Mesothelial cell of epicardium (in vitro differentiated cells): ENCODE data around the gene BRIP1. TPM values are rescaled to one million over a fixed set of nuclear protein-coding genes. Genes with fewer than 3 reads are reported as not detected.
"Not testable (repeated sequence)": the region's sequence is repeated elsewhere in the genome, so short reads cannot be mapped to it uniquely, and the experiment has no call there.

Experiments used
- DNase-seq, 2 experiments: peaks; one replicate each; pipeline ENCODE4 v3.0.0; 2021; ENCODE audit warnings: low spot score in 2 of 2; ENCODE audit not compliant: unreplicated experiment in 2 of 2
- H3K27ac Mint-ChIP-seq: 2 replicates; pipeline ENCODE4 v1.8.0; 2021; ENCODE audit warnings: mixed read lengths
- H3K27me3 Mint-ChIP-seq: 2 replicates; pipeline ENCODE4 v1.8.0; 2021; ENCODE audit warnings: low read depth, mixed read lengths
- H3K36me3 Mint-ChIP-seq: 2 replicates; pipeline ENCODE4 v1.8.0; 2021; ENCODE audit warnings: mixed read lengths
- H3K4me1 Mint-ChIP-seq: 2 replicates; pipeline ENCODE4 v1.8.0; 2021; ENCODE audit warnings: mixed read lengths
- H3K4me3 Mint-ChIP-seq: 2 replicates; pipeline ENCODE4 v1.8.0; 2021; ENCODE audit warnings: mild to moderate bottlenecking, moderate library complexity, mixed read lengths
- H3K9me3 Mint-ChIP-seq: 2 replicates; pipeline ENCODE4 v1.8.0; 2021; ENCODE audit warnings: mixed read lengths
- CTCF ChIP-seq: fragments of 200-600 bp; sonication (generic); IDR thresholded peaks from one replicate; pipeline ENCODE4 v1.5.0; 2021; ENCODE audit warnings: antibody characterized with exemption; ENCODE audit not compliant: unreplicated experiment
- total RNA-seq: library from RNA; stranded (reverse); gene quantifications from 3 replicates; pipeline ENCODE4 v1.2.1, GENCODE V29; 2021

The BRIP1 gene
- total RNA-seq, 1 donor from 2014 or later: 12.3 TPM

- Mint-ChIP-seq H3K9me3 (no peaks in the 10 kb centered on the region), H3K36me3 (peaks cover 9% of the 10 kb centered on the region), H3K4me1 (no peaks in the 10 kb centered on the region), H3K27ac (no peak overlapping the region), H3K27me3 (no peaks in the 10 kb centered on the region), H3K4me3 (no peak overlapping the region)
- no peak for TF ChIP-seq CTCF
- no peak for DNase-seq
Observed at GRCh38 chr17:61783556-61784304, 79.6 kb downstream of the BRIP1 start.

GRCh38 chr17:61783120-61783519 is 80.2 kb downstream of the BRIP1 start:
- Mint-ChIP-seq H3K27ac (no peak overlapping the region), H3K4me1 (no peaks in the 10 kb centered on the region), H3K36me3 (peaks cover 9% of the 10 kb centered on the region), H3K9me3 (no peaks in the 10 kb centered on the region), H3K27me3 (no peaks in the 10 kb centered on the region), H3K4me3 (no peak overlapping the region)
- no peak for DNase-seq
- TF ChIP-seq CTCF: no peak

GRCh38 chr17:61782683-61783082 is 80.6 kb downstream of the BRIP1 start:
- H3K9me3 Mint-ChIP-seq: no peaks in the 10 kb centered on the region
- no peaks in the 10 kb centered on the region for H3K4me1 Mint-ChIP-seq
- H3K4me3 Mint-ChIP-seq: no peak overlapping the region
- no peak for TF ChIP-seq CTCF
- DNase-seq: no peak
- no peaks in the 10 kb centered on the region for H3K27me3 Mint-ChIP-seq
- H3K27ac Mint-ChIP-seq: no peak overlapping the region
- peaks cover 9% of the 10 kb centered on the region for H3K36me3 Mint-ChIP-seq

- H3K9me3 Mint-ChIP-seq: peaks cover 14% of the 10 kb centered on the region
- H3K4me3 Mint-ChIP-seq: no peak overlapping the region
- no peak for DNase-seq
- no peaks in the 10 kb centered on the region for H3K27me3 Mint-ChIP-seq
- no peak overlapping the region for H3K27ac Mint-ChIP-seq
- TF ChIP-seq CTCF: no peak
- peaks cover 5% of the 10 kb centered on the region for H3K4me1 Mint-ChIP-seq
- H3K36me3 Mint-ChIP-seq: peaks cover 30% of the 10 kb centered on the region
Observed at GRCh38 chr17:61775364-61775763, 88.0 kb downstream of the BRIP1 start.

- H3K36me3 Mint-ChIP-seq: peaks cover 35% of the 10 kb centered on the region
- H3K27me3 Mint-ChIP-seq: no peaks in the 10 kb centered on the region
- TF ChIP-seq CTCF: no peak
- DNase-seq: no peak
- peaks cover 5% of the 10 kb centered on the region for H3K4me1 Mint-ChIP-seq
- H3K9me3 Mint-ChIP-seq: peaks cover 18% of the 10 kb centered on the region
- H3K4me3 Mint-ChIP-seq: no peak overlapping the region
- H3K27ac Mint-ChIP-seq: no peak overlapping the region
Observed at GRCh38 chr17:61774724-61775123, 88.6 kb downstream of the BRIP1 start.

DNA sequence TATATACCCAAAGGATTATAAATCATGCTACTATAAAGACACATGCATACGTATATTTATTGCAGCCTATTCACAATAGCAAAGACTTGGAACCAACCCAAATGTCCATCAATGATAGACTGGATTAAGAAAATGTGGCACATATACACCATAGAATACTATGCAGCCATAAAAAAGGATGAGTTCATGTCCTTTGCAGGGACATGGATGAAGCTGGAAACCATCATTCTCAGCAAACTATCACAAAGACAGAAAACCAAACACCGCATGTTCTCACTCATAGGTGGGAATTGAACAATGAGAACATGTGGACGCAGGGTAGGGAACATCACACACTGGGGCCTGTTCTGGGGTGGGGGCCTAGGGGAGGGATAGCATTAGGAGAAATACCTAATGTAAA is 89.2 kb downstream of the BRIP1 start:
- peaks cover 24% of the 10 kb centered on the region for H3K9me3 Mint-ChIP-seq
- H3K27me3 Mint-ChIP-seq, H3K27ac Mint-ChIP-seq, H3K4me1 Mint-ChIP-seq, DNase-seq, H3K4me3 Mint-ChIP-seq: not testable (repeated sequence)
- H3K36me3 Mint-ChIP-seq: peaks cover 41% of the 10 kb centered on the region
